T-helper 1 cell treated with Interleukin-12 subunit alpha and Interleukin-12 subunit beta and Interleukin-4 antibody, amounts not matched to agents 30 μg/mL and 1 μg/mL, for 36 hours (primary cell): Measurements from ENCODE around the gene TFDP1.
A peak's percentile ranks its signal among the peaks of the same experiment; 100 is the strongest.
"Not testable (repeated sequence)": the region's sequence is repeated elsewhere in the genome, so short reads cannot be mapped to it uniquely, and the experiment has no call there.

ENCODE experiments used
- H3K27ac Mint-ChIP-seq: one replicate; pipeline ENCODE4 v1.8.0; 2021; ENCODE audit warnings: mild to moderate bottlenecking, mixed read lengths
- H3K27me3 Mint-ChIP-seq: one replicate; pipeline ENCODE4 v1.8.0; 2021; ENCODE audit warnings: low read depth, mixed read lengths
- H3K36me3 Mint-ChIP-seq: one replicate; pipeline ENCODE4 v1.8.0; 2021; ENCODE audit warnings: low read depth, mixed read lengths
- H3K4me1 Mint-ChIP-seq: one replicate; pipeline ENCODE4 v1.8.0; 2021; ENCODE audit warnings: low read depth, mixed read lengths
- H3K4me3 Mint-ChIP-seq: one replicate; pipeline ENCODE4 v1.8.0; 2021; ENCODE audit warnings: mild to moderate bottlenecking, moderate library complexity, mixed read lengths
- H3K9me3 Mint-ChIP-seq: one replicate; pipeline ENCODE4 v1.8.0; 2021; ENCODE audit warnings: mixed read lengths

Gene TFDP1

GRCh38 chr13:113621986-113622550 lies 37.5 kb downstream of the TFDP1 start:
- not testable (repeated sequence) for H3K27me3 Mint-ChIP-seq

DNA sequence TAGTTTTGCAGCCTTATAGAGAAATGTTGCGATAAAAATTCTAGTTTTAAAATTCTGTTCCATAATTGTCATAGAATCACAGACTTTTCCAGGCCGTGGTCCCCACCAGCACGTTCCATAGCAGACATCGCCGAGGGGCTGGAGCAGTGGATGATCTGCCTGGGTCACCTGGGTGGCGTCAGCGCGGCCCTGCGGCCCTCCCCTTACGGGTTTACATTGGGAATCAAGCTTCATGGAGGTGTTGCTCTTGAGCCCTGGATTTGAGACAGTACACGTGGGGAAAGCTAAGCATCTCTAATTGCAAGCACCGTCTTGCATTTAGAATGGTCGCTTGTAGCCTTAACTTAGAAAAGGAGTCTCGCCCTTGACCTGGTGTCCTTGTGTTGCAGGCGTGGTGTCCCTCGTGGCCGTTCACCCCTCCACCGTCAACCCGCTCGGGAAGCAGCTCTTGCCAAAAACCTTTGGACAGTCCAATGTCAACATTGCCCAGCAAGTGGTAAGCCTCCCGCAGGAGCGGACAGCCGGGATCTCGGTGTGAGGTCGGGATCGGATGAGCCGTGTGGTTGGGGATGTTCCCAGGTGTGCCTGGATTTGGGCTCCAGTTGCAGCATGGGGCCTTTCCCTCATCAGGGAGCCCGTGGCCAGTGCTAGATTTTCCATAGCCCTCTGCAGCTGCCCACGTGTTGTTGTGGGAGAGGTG lies 38.4 kb downstream of the TFDP1 start:
- no peak overlapping the region for H3K27ac Mint-ChIP-seq
- H3K27me3 Mint-ChIP-seq: no peaks in the 10 kb centered on the region
- H3K36me3 Mint-ChIP-seq: peaks cover 18% of the 10 kb centered on the region
- no peaks in the 10 kb centered on the region for H3K4me1 Mint-ChIP-seq
- H3K9me3 Mint-ChIP-seq: no peaks in the 10 kb centered on the region
- no peak overlapping the region for H3K4me3 Mint-ChIP-seq

More at GRCh38 chr13:113621986-113622550, 37.5 kb downstream of the TFDP1 start:
- H3K4me1 Mint-ChIP-seq, H3K9me3 Mint-ChIP-seq, H3K27ac Mint-ChIP-seq, H3K4me3 Mint-ChIP-seq: not testable (repeated sequence)
- H3K36me3 Mint-ChIP-seq: peaks cover 16% of the 10 kb centered on the region

- H3K36me3 Mint-ChIP-seq: peaks cover 23% of the 10 kb centered on the region
- no peaks in the 10 kb centered on the region for H3K9me3 Mint-ChIP-seq
- H3K27ac Mint-ChIP-seq: no peak overlapping the region
- H3K4me1 Mint-ChIP-seq: no peaks in the 10 kb centered on the region
- no peaks in the 10 kb centered on the region for H3K27me3 Mint-ChIP-seq
- H3K4me3 Mint-ChIP-seq: no peak overlapping the region
Observed at GRCh38 chr13:113623491-113624234, 39.1 kb downstream of the TFDP1 start.

- Mint-ChIP-seq H3K9me3 (no peaks in the 10 kb centered on the region), H3K4me3 (no peak overlapping the region), H3K36me3 (peaks cover 23% of the 10 kb centered on the region), H3K27ac (no peak overlapping the region), H3K4me1 (no peaks in the 10 kb centered on the region), H3K27me3 (no peaks in the 10 kb centered on the region)
Observed at GRCh38 chr13:113624235-113624587, 39.7 kb downstream of the TFDP1 start.

- H3K27me3 Mint-ChIP-seq, H3K27ac Mint-ChIP-seq, H3K4me3 Mint-ChIP-seq, H3K9me3 Mint-ChIP-seq, H3K4me1 Mint-ChIP-seq: not testable (repeated sequence)
- H3K36me3 Mint-ChIP-seq: peaks cover 23% of the 10 kb centered on the region
Observed at GRCh38 chr13:113624640-113625304, 40.2 kb downstream of the TFDP1 start.

DNA sequence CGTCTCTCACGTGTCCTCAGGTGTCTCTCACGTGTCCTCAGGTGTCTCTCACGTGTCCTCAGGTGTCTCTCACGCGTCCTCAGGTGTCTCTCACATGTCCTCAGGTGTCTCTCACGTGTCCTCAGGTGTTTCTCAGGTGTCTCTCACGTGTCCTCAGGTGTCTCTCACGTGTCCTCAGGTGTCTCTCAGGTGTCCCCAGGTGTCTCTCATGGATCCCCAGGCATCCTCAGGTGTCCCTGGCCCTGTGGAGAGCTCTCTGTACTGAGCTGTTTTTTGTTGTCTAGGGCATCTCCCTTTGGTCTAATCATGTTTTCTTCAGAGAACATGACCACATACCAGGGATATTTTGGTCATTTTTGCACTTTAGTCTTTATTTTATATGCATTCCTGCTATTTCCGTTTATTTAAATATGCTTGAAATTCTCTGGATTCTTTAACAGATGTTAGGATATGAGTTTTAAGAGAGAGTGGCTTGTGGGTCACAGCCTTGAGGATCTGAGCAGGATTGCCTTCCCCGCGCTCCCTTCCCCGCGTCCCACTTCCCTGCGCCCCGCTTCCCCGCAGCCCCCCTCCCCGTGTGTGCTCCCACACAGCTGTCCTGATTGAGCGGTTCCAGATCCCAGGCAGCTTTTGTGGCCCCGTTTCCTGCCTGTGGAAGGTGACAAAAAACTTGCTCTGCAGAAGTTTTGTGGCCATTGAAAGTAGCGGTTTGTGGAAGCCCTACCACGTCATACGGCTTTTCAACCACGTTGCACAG lies 41.6 kb downstream of the TFDP1 start:
- Mint-ChIP-seq H3K36me3 (peaks cover 23% of the 10 kb centered on the region), H3K4me1 (no peaks in the 10 kb centered on the region), H3K4me3 (no peak overlapping the region), H3K9me3 (no peaks in the 10 kb centered on the region), H3K27ac (no peak overlapping the region), H3K27me3 (no peaks in the 10 kb centered on the region)

DNA sequence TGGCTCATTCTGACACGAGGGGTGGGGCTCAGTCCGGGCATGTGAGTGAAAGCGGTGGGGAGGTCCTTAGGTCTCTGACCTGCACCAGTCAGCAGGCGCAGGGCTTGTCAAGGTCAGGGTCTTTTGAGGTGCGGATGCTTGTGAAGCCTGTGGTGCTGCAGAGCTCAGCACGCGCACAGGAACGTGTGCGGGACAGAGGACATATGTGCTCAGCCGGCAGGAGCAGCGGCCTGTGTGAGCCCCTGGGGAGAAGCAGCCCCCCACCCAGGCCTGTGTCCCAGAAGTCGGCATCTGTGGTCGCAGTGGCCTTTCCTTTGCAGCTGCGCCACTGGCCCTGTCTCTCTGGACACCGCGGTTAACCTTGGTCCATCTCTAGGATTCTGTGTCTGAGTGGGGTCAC lies 42.6 kb downstream of the TFDP1 start:
- Mint-ChIP-seq H3K27me3 (no peaks in the 10 kb centered on the region), H3K9me3 (no peaks in the 10 kb centered on the region), H3K36me3 (peaks cover 22% of the 10 kb centered on the region), H3K4me1 (no peaks in the 10 kb centered on the region), H3K27ac (no peak overlapping the region), H3K4me3 (no peak overlapping the region)

- no peaks in the 10 kb centered on the region for H3K27me3 Mint-ChIP-seq
- H3K9me3 Mint-ChIP-seq: no peaks in the 10 kb centered on the region
- peaks cover 24% of the 10 kb centered on the region for H3K36me3 Mint-ChIP-seq
- H3K27ac Mint-ChIP-seq: no peak overlapping the region
- H3K4me1 Mint-ChIP-seq: no peaks in the 10 kb centered on the region
- H3K4me3 Mint-ChIP-seq: no peak overlapping the region
Observed at GRCh38 chr13:113628291-113629270, 44.0 kb downstream of the TFDP1 start.

- no peak overlapping the region for H3K4me3 Mint-ChIP-seq
- H3K27me3 Mint-ChIP-seq: no peaks in the 10 kb centered on the region
- peaks cover 22% of the 10 kb centered on the region for H3K36me3 Mint-ChIP-seq
- peaks cover 11% of the 10 kb centered on the region for H3K4me1 Mint-ChIP-seq
- no peak overlapping the region for H3K27ac Mint-ChIP-seq
- H3K9me3 Mint-ChIP-seq: no peaks in the 10 kb centered on the region
Observed at GRCh38 chr13:113629866-113630265, 45.3 kb downstream of the TFDP1 start.

GRCh38 chr13:113630296-113630695 lies 45.7 kb downstream of the TFDP1 start:
- Mint-ChIP-seq H3K36me3 (peaks cover 22% of the 10 kb centered on the region), H3K27me3 (no peaks in the 10 kb centered on the region), H3K9me3 (no peaks in the 10 kb centered on the region), H3K4me3 (no peak overlapping the region), H3K4me1 (peaks cover 11% of the 10 kb centered on the region), H3K27ac (no peak overlapping the region)

- H3K27ac Mint-ChIP-seq: no peak overlapping the region
- H3K9me3 Mint-ChIP-seq: no peaks in the 10 kb centered on the region
- H3K4me3 Mint-ChIP-seq: no peak overlapping the region
- H3K27me3 Mint-ChIP-seq: no peaks in the 10 kb centered on the region
- H3K4me1 Mint-ChIP-seq: peaks cover 11% of the 10 kb centered on the region
- peaks cover 20% of the 10 kb centered on the region for H3K36me3 Mint-ChIP-seq
Observed at GRCh38 chr13:113630804-113631203, 46.3 kb downstream of the TFDP1 start.

DNA sequence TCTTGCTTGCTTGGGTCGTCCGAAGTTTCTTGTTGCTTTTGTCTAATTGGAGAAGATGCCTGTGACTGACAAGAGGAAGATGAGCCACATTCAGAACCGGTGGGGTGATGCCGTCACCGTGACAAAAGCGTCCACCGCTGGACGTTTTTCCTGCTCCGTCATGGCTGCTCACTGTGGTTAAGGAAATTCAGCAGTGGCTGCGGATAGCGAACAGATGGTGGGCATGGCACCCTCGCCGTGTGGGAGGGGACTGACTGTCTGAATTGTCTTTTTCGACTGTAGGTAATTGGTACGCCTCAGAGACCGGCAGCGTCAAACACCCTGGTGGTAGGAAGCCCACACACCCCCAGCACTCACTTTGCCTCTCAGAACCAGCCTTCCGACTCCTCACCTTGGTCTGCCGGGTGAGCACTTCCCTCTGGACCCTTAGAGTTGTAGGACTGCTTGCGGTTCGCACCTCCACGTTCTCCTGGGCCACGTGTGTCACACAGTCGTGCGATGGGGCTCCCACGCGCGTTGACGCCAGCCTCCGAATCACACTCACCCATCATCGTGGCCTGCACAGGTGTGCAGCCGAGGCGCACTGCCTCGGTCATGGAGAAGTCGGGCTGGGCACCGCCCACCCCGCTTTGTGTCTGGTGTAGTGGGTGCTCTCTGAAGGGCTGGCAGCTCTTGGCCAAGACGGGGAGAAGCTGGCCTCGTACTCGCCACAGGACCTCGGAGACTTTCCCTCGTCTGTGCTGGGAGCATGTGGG lies 47.0 kb downstream of the TFDP1 start:
- Mint-ChIP-seq H3K27me3 (no peaks in the 10 kb centered on the region), H3K4me1 (peaks cover 11% of the 10 kb centered on the region), H3K36me3 (peaks cover 20% of the 10 kb centered on the region), H3K9me3 (no peaks in the 10 kb centered on the region), H3K27ac (peak overlapping the region; percentile 45), H3K4me3 (no peak overlapping the region)
